Measurements from ENCODE around the gene ZWILCH.

GRCh38 chr15:66482539-66482938, 22.6 kb upstream of the ZWILCH start:
- TF ChIP-seq POLR2A (IDR thresholded peaks at IDR 0.05; ENCODE audit: low read depth, low read length) (no peak), TAF1 (IDR thresholded peaks at IDR 0.05; ENCODE audit: low read depth, low read length) (no peak)
